NCI-H2227 (cell line): ENCODE measurements around the gene GPR21.

Experiments
- DNase-seq: peaks from one replicate; lab custom pipeline; 2025; ENCODE audit not compliant: unreplicated experiment; lab: John Stamatoyannopoulos, UW

GPR21 gene

DNA sequence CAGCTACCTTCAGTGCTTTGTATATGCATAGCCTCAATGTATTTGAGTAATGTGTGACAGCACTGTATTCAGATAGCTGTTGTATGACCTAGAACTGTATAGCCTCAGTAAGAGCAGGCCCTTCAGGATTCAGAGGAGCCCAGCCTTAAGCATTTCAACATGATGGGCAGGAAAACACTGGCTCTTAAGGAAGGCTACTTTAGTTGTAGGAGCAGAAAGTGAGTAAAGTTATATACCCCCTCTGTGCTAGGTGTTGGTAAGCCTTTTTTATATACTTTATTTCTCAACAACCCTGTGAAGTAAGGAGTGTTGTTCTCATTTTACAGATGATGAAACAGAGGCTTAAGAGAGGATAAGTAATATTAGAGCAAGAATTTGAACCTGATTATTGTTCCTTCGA lies 1.5 kb upstream of the GPR21 start:
- no peak for DNase-seq

- DNase-seq, result no peak
Measured at GRCh38 chr9:123033864-123034601, 566 bp downstream of the GPR21 start.

DNA sequence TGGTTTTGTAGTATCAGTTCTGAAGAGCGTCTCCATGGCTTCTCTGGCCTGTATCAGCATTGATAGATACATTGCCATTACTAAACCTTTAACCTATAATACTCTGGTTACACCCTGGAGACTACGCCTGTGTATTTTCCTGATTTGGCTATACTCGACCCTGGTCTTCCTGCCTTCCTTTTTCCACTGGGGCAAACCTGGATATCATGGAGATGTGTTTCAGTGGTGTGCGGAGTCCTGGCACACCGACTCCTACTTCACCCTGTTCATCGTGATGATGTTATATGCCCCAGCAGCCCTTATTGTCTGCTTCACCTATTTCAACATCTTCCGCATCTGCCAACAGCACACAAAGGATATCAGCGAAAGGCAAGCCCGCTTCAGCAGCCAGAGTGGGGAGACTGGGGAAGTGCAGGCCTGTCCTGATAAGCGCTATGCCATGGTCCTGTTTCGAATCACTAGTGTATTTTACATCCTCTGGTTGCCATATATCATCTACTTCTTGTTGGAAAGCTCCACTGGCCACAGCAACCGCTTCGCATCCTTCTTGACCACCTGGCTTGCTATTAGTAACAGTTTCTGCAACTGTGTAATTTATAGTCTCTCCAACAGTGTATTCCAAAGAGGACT lies 1.5 kb downstream of the GPR21 start:
- DNase-seq, result no peak

DNA sequence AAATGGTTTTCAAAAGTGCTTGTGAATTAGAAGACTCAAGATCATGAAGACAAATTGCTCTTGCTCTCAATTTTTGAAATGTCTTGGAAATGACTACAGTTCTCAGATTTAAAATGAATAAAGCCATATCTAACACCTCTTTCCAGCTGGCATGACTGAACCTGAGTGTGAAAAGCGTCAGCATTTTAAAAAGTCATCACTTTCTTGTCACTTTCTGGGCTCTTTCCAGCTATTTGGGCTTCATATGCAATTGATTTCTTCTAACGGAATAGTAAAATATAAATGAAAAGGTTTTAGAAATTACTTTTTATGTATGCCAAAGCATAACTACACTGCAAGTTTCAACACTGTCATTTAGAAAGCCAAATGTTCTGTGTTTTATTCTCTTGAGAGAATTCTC lies 2.3 kb downstream of the GPR21 start:
- DNase-seq, result no peak

- DNase-seq, result no peak
Measured at GRCh38 chr9:123036893-123037545, 3.6 kb downstream of the GPR21 start.

DNA sequence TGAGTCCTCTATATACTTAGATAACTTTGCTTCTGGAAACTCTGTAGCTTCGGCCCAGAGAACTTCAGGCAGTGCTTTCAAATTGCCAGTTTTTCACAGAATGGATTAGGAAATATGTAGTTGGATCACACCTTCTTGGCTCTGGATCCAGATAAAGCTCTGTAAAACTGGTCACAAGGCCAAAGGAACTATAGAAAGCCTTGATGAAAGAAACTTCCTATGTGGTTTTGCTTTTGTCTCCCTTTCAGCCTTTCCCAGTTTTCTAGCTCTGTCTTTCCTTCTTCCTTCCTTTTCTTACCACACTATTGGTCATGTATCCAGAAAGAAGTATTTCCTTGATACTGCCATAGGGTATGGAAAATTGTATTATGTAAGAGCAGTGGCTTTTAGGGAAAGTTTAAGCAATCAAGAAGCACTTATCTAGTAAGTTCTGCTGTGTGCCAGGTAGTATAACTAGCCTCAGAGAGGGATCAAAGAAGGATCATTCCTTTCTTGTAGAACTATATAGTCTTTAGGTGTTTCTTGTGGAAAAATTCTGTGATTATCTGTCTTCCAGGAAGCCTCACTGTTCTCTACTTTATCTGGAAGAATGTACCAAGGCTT lies 6.3 kb downstream of the GPR21 start:
- DNase-seq, result no peak

DNA sequence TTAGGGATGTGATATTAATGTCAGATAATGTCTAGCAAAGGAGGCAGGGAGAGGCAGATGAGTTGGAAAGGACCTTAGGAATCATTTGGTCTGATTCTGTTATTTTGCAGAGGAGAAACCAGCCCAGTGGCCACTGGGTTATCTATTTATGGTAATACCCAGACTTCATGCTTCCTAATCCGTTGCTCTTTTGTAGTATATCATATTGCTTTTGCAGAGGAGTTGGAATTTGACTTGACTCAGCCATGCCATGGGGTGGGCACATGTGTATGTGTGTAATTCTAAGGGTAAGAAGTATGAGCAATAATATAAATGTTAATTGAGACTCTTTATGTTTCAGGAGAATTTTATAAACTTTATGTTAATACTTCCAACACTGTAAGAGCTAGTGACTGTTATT lies 7.3 kb downstream of the GPR21 start:
- no peak for DNase-seq

DNA sequence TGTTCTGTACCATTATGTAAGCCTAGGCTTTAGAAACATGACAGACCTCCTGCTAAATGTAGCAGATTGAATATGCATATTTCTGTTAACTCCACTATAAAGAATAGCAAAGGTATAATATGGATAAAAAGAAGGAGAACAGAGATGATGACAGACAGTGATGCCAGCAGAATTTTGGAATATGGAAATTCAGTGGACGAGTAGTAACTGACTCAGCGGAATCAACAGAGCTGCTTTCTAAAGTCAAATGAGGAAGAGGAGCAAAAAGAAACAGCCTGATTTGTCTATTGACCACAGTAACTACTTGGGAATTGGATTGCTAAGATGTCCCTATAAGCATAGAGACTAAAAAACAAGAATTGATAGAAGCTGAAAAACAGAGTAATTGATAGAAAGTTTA lies 8.0 kb downstream of the GPR21 start:
- no peak for DNase-seq

- no peak for DNase-seq
Measured at GRCh38 chr9:123043081-123043939, 9.8 kb downstream of the GPR21 start.

GRCh38 chr9:123044586-123044985 lies 11.1 kb downstream of the GPR21 start:
- no peak for DNase-seq

- DNase-seq, result no peak
Measured at GRCh38 chr9:123046406-123047195, 13.1 kb downstream of the GPR21 start.

DNA sequence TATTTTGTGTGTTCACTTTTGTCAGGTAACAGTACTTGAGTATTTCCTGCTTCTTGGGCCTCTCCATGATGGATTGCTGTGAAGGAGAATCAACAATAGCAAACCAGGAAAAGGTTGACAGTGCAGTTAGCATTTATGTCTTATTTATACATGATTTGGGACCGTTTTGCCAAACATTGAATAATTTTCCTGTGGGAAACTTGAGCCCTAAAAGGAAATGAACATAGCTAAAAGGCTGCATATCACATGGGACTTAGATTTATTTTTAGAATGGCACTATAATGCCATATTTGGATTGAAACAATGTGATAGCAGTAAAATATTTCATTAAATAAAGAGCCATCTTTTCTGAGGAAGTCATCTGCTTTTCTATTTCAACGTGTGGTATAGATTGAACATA lies 15.3 kb downstream of the GPR21 start:
- DNase-seq, result no peak

- DNase-seq, result no peak
Measured at GRCh38 chr9:123049589-123050222, 16.2 kb downstream of the GPR21 start.

- DNase-seq, result no peak
Measured at GRCh38 chr9:123053046-123053445, 19.6 kb downstream of the GPR21 start.

DNA sequence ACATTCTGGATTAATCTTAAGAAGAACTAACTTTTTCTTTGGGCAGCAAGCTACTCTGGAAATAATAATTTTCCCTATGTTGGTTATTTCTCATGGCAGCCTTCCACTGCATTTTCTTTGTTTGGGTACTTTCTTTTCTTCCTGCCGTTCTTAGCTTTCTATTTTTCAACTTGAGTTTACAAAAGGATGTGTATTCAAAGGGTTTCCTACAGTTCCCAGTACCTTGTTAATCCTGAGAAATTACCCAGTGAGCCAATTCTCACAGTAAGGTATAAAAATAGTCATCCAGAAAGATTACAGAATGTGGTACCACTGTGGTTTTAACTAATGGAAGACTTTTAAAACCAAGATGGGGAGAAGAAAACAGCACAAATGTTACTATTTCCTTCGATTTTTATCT lies 20.2 kb downstream of the GPR21 start:
- DNase-seq, result no peak

DNA sequence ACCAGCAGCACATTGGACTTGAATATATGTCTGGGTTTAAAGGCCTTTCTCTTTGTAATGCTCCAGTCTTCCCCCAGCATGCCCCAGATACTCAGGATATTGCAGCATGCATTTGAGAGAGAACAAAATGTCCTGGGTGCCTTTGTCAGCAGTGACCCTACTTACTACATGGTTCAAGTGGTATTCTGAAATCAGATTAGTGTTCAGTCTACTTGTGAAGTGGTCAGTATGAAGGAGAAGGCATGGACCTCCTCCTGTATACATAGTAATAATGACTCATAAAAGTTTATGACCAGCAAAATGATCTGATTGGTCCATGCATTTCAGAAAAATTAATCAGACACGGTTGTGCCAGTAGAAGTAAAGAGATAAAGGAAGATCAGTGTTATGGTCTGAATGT lies 25.4 kb downstream of the GPR21 start:
- DNase-seq, result no peak

GRCh38 chr9:123059472-123060220 lies 26.2 kb downstream of the GPR21 start:
- DNase-seq, result no peak

DNA sequence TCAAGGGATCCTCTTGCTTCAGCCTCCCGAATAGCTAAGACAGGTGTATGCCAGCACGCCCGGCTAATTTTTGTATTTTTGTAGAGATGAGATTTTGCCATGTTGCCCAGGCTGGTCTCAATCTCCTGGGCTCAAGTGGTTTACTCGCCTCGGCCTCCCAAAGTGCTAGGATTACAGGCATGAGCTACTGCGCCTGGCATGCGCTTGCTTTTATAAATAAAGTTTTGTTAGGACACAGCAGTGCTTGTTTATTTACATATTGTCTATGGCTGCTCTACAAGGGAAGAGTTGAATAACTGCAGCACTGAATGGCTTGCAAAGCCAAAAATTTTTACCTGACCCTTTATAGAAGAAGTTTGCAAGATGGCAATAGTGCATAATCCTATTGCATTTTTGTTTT lies 27.7 kb downstream of the GPR21 start:
- DNase-seq, result no peak
